NCI-H2081 (cell line): Measurements from ENCODE around the gene LSM11.

ENCODE experiments used
- DNase-seq, 2 experiments: peaks; one replicate each; lab custom pipeline; 2025; lab: John Stamatoyannopoulos, UW

Gene LSM11

GRCh38 chr5:157772127-157772526, 28.6 kb downstream of the LSM11 start:
- DNase-seq = no peak

- DNase-seq = peak; percentile 75 to 84
Observed at GRCh38 chr5:157778121-157778805, 34.8 kb downstream of the LSM11 start.

GRCh38 chr5:157779221-157779620, 35.7 kb downstream of the LSM11 start:
- no peak for DNase-seq

- no peak for DNase-seq
Observed at GRCh38 chr5:157785801-157786200, 42.3 kb downstream of the LSM11 start.

GRCh38 chr5:157793301-157793700, 49.8 kb downstream of the LSM11 start:
- DNase-seq = no peak

- no peak for DNase-seq
Observed at GRCh38 chr5:157799578-157799977, 56.1 kb downstream of the LSM11 start.

GRCh38 chr5:157800137-157800536, 56.6 kb downstream of the LSM11 start:
- DNase-seq = no peak

GRCh38 chr5:157802736-157803135, 59.2 kb downstream of the LSM11 start:
- no peak for DNase-seq

- DNase-seq = no peak
Observed at GRCh38 chr5:157808043-157808442, 64.5 kb downstream of the LSM11 start.
